Right kidney (tissue), 1 donor: ENCODE results near the gene HPCAL1.

Source experiments
- DNase-seq: peaks from one replicate; pipeline ENCODE4 v3.0.0-alpha.2; 2016

HPCAL1 gene

GRCh38 chr2:10370895-10371294, 68.2 kb downstream of the HPCAL1 start:
- DNase-seq = no peak

GRCh38 chr2:10371441-10372196, 68.9 kb downstream of the HPCAL1 start:
- no peak for DNase-seq

- DNase-seq = no peak
Observed at GRCh38 chr2:10372203-10372861, 69.6 kb downstream of the HPCAL1 start.

- no peak for DNase-seq
Observed at GRCh38 chr2:10372862-10373240, 70.1 kb downstream of the HPCAL1 start.

GRCh38 chr2:10373931-10374330, 71.2 kb downstream of the HPCAL1 start:
- no peak for DNase-seq

GRCh38 chr2:10374362-10374943, 71.7 kb downstream of the HPCAL1 start:
- DNase-seq = no peak

- DNase-seq = no peak
Observed at GRCh38 chr2:10375570-10376281, 73.0 kb downstream of the HPCAL1 start.

GRCh38 chr2:10377052-10377746, 74.5 kb downstream of the HPCAL1 start:
- no peak for DNase-seq

- DNase-seq = no peak
Observed at GRCh38 chr2:10377747-10378085, 75.0 kb downstream of the HPCAL1 start.

- DNase-seq = no peak
Observed at GRCh38 chr2:10378189-10378588, 75.5 kb downstream of the HPCAL1 start.

- no peak for DNase-seq
Observed at GRCh38 chr2:10380048-10380926, 77.6 kb downstream of the HPCAL1 start.

GRCh38 chr2:10381997-10382353, 79.3 kb downstream of the HPCAL1 start:
- no peak for DNase-seq

- peak; percentile 56 for DNase-seq
Observed at GRCh38 chr2:10382354-10383061, 79.8 kb downstream of the HPCAL1 start.

GRCh38 chr2:10383960-10384734, 81.4 kb downstream of the HPCAL1 start:
- no peak for DNase-seq

GRCh38 chr2:10385501-10385900, 82.8 kb downstream of the HPCAL1 start:
- no peak for DNase-seq

- no peak for DNase-seq
Observed at GRCh38 chr2:10385933-10386773, 83.4 kb downstream of the HPCAL1 start.

GRCh38 chr2:10387033-10387432, 84.3 kb downstream of the HPCAL1 start:
- DNase-seq = no peak

- no peak for DNase-seq
Observed at GRCh38 chr2:10388954-10389560, 86.4 kb downstream of the HPCAL1 start.

GRCh38 chr2:10389573-10389972, 86.9 kb downstream of the HPCAL1 start:
- no peak for DNase-seq
